GM23248 (cell line): ENCODE results near the gene MICU1. TPM values are rescaled to one million over a fixed set of nuclear protein-coding genes. Genes with fewer than 3 reads are reported as not detected.

ENCODE experiments used
- DNase-seq: peaks from one replicate; pipeline ENCODE4 v3.0.0-alpha.2; 2015
- H2AFZ ChIP-seq: fragments of 200-600 bp; sonication (generic); 2 replicates; pipeline ENCODE4 v1.6.1; 2016; ENCODE audit warnings: antibody characterized with exemption
- H3F3A ChIP-seq: fragments of 200-600 bp; sonication (generic); 2 replicates; pipeline ENCODE4 v1.6.1; 2016; ENCODE audit warnings: mild to moderate bottlenecking, antibody characterized with exemption, mixed run types; ENCODE audit not compliant: insufficient read depth
- H3K27ac ChIP-seq: fragments of 200-600 bp; sonication (generic); 2 replicates; pipeline ENCODE4 v1.5.1; 2016; ENCODE audit warnings: mild to moderate bottlenecking
- H3K27me3 ChIP-seq: fragments of 200-600 bp; sonication (generic); replicated peaks from 2 replicates; pipeline ENCODE4 v1.6.1; 2016; ENCODE audit warnings: mild to moderate bottlenecking; ENCODE audit not compliant: insufficient read depth
- H3K36me3 ChIP-seq: fragments of 200-600 bp; sonication (generic); 2 replicates; pipeline ENCODE4 v1.6.1; 2016; ENCODE audit warnings: low read depth, mild to moderate bottlenecking
- H3K4me1 ChIP-seq: fragments of 200-600 bp; sonication (generic); 2 replicates; pipeline ENCODE4 v1.6.1; 2016; ENCODE audit warnings: mild to moderate bottlenecking; ENCODE audit not compliant: insufficient read depth
- H3K4me2 ChIP-seq: fragments of 200-600 bp; sonication (generic); one replicate; pipeline ENCODE4 v1.6.1; 2016; ENCODE audit warnings: mild to moderate bottlenecking; ENCODE audit not compliant: unreplicated experiment
- H3K4me3 ChIP-seq: fragments of 200-600 bp; sonication (generic); 2 replicates; pipeline ENCODE4 v1.5.1; 2016; ENCODE audit warnings: mild to moderate bottlenecking
- H3K79me2 ChIP-seq: fragments of 200-600 bp; sonication (generic); 2 replicates; pipeline ENCODE4 v1.6.1; 2016; ENCODE audit warnings: mild to moderate bottlenecking; ENCODE audit not compliant: insufficient read depth
- H3K9ac ChIP-seq: fragments of 200-600 bp; sonication (generic); 2 replicates; pipeline ENCODE4 v1.6.1; 2016; ENCODE audit warnings: mild to moderate bottlenecking
- H3K9me2 ChIP-seq: fragments of 200-600 bp; sonication (generic); 2 replicates; pipeline ENCODE4 v1.6.1; 2016; ENCODE audit warnings: mixed run types, mild to moderate bottlenecking, moderate library complexity; ENCODE audit not compliant: insufficient read depth
- H3K9me3 ChIP-seq: fragments of 200-600 bp; sonication (generic); one replicate; pipeline ENCODE4 v1.6.1; 2017; ENCODE audit warnings: low read depth
- H4K20me1 ChIP-seq: fragments of 200-600 bp; sonication (generic); 2 replicates; pipeline ENCODE4 v1.6.0; 2016; ENCODE audit not compliant: insufficient read depth
- EZH2 ChIP-seq: fragments of 200-600 bp; sonication (generic); IDR thresholded peaks from 2 replicates; pipeline ENCODE4 v1.6.1; 2018; ENCODE audit warnings: antibody characterized with exemption, mild to moderate bottlenecking; ENCODE audit not compliant: insufficient read depth, poor library complexity, severe bottlenecking
- EZH2phosphoT487 ChIP-seq: fragments of 200-600 bp; sonication (generic); IDR thresholded peaks from 2 replicates; pipeline ENCODE4 v1.6.1; 2018; ENCODE audit warnings: antibody characterized with exemption, moderate library complexity, mild to moderate bottlenecking, low read depth; ENCODE audit not compliant: insufficient read depth
- WGBS, 2 experiments: methylation state at CpG; one replicate each; pipeline ENCODE4 v1.1.6; 2015 to 2017; ENCODE audit warnings: low lambda C conversion rate in 2 of 2, low coverage in 1 of 2; ENCODE audit errors: missing lambda C conversion rate in 2 of 2; 5-methylcytosine and 5-hydroxymethylcytosine counted together
- in situ Hi-C: fragments of 300-500 bp; cut with MboI; formaldehyde crosslinking; loops from 2 replicates; pipeline ENCODE4 v1.15.0; 2020
- polyA plus RNA-seq: library from polyadenylated mRNA; unstranded; fragments of >200 nt; fragmentation: Nextera tagmentation; extraction: Ambion mirVana; gene quantifications from 2 replicates; pipeline ENCODE4 v1.2.1, GENCODE V29; 2016
- total RNA-seq: library from RNA; depleted of rRNA; stranded (reverse); fragments of >200 nt; shearing (Covaris generic); gene quantifications from 2 replicates; pipeline ENCODE4 v1.2.3, GENCODE V29; 2014

MICU1 gene
- total and polyA plus RNA-seq, 2 experiments from 2014 or later: 37.3 to 45.0 TPM

- Histone ChIP-seq H4K20me1 (no peaks in the 10 kb centered on the region), H3K4me2 (peak overlapping the region; percentile 41), H3K36me3 (peaks cover 6% of the 10 kb centered on the region; the same call in 1 of the 2 replicates), H3K27ac (peak overlapping the region; percentile 31), H3K9me2 (no peaks in the 10 kb centered on the region), H3K9ac (no peak overlapping the region), H3K4me1 (peaks cover 27% of the 10 kb centered on the region), H2AFZ (no peak overlapping the region), H3F3A (peaks cover 17% of the 10 kb centered on the region; the same call in 1 of the 2 replicates), H3K79me2 (peaks cover 36% of the 10 kb centered on the region), H3K27me3 (no peaks in the 10 kb centered on the region), H3K4me3 (no peak overlapping the region), H3K9me3 (no peaks in the 10 kb centered on the region)
- in situ Hi-C loops: no loop called here
- TF ChIP-seq EZH2phosphoT487 (no peak), EZH2 (no peak)
- DNase-seq: peak; percentile 14
- WGBS, 2 experiments: 39 to 44% methylated on average over 4 of the region's 4 CpGs
These were observed 57.8 kb downstream of the MICU1 start for GRCh38 chr10:72567889-72568640.

GRCh38 chr10:72567421-72567820 lies 58.5 kb downstream of the MICU1 start:
- Histone ChIP-seq H3K4me3 (no peak overlapping the region), H3K9me3 (no peaks in the 10 kb centered on the region), H3K4me1 (peaks cover 27% of the 10 kb centered on the region), H3K9ac (no peak overlapping the region), H3K79me2 (peaks cover 31% of the 10 kb centered on the region; the same call in 1 of the 2 replicates), H3K4me2 (peak overlapping the region; percentile 41), H3K9me2 (no peaks in the 10 kb centered on the region), H4K20me1 (no peaks in the 10 kb centered on the region), H3F3A (peaks cover 18% of the 10 kb centered on the region; the same call in 1 of the 2 replicates), H3K27ac (peak overlapping the region; percentile 31), H3K36me3 (peaks cover 11% of the 10 kb centered on the region), H3K27me3 (no peaks in the 10 kb centered on the region), H2AFZ (no peak overlapping the region)
- WGBS, 2 experiments: 65 to 68% methylated on average over 3 of the region's 3 CpGs
- TF ChIP-seq EZH2: no peak
- TF ChIP-seq EZH2phosphoT487: no peak
- in situ Hi-C loops: no loop called here
- DNase-seq: peak; percentile 87

- Histone ChIP-seq H3K27me3 (no peaks in the 10 kb centered on the region), H3K36me3 (peaks cover 18% of the 10 kb centered on the region), H3K79me2 (peaks cover 4% of the 10 kb centered on the region; the same call in 1 of the 2 replicates), H4K20me1 (no peaks in the 10 kb centered on the region), H3K27ac (peak overlapping the region; percentile 80), H3K9me3 (no peaks in the 10 kb centered on the region), H3K4me3 (no peak overlapping the region), H3K4me1 (peaks cover 27% of the 10 kb centered on the region), H3K9ac (peak overlapping the region; percentile 40), H3K4me2 (no peak overlapping the region), H3F3A (peaks cover 18% of the 10 kb centered on the region; the same call in 1 of the 2 replicates), H2AFZ (no peak overlapping the region), H3K9me2 (no peaks in the 10 kb centered on the region)
- in situ Hi-C loops: no loop called here
- WGBS, 2 experiments: 20 to 23% methylated on average over 1 of the region's 1 CpG
- peak; percentile 91 for DNase-seq
- TF ChIP-seq EZH2 (no peak), EZH2phosphoT487 (0 out of 2 replicates have a peak, but pooled peaks have one; percentile 37)
These were observed 61.3 kb downstream of the MICU1 start for GRCh38 chr10:72564596-72564995.

- H4K20me1 ChIP-seq: no peaks in the 10 kb centered on the region
- H3K4me1 ChIP-seq: peaks cover 27% of the 10 kb centered on the region
- peaks cover 18% of the 10 kb centered on the region; the same call in 1 of the 2 replicates for H3F3A ChIP-seq
- in situ Hi-C loops: no loop called here
- DNase-seq: no peak
- H3K9me3 ChIP-seq: no peaks in the 10 kb centered on the region
- no peaks in the 10 kb centered on the region for H3K27me3 ChIP-seq
- H3K9ac ChIP-seq: no peak overlapping the region
- TF ChIP-seq EZH2phosphoT487: no peak
- TF ChIP-seq EZH2: no peak
- H3K4me3 ChIP-seq: no peak overlapping the region
- no peak overlapping the region for H3K27ac ChIP-seq
- 96 to 97% methylated on average over 6 of the region's 6 CpGs for WGBS, 2 experiments
- no peaks in the 10 kb centered on the region for H3K9me2 ChIP-seq
- no peaks in the 10 kb centered on the region for H3K79me2 ChIP-seq
- H3K4me2 ChIP-seq: no peak overlapping the region
- no peak overlapping the region for H2AFZ ChIP-seq
- H3K36me3 ChIP-seq: peaks cover 18% of the 10 kb centered on the region
These were observed 62.4 kb downstream of the MICU1 start for GRCh38 chr10:72563327-72563932.
